Neuronal stem cell (in vitro differentiated cells): ENCODE data around the gene MAP2K7.
A peak's percentile ranks its signal among the peaks of the same experiment; 100 is the strongest.

Experiments
- DNase-seq: peaks from one replicate; pipeline ENCODE4 v3.0.0-alpha.2; 2013; ENCODE audit warnings: low spot score
- H2AFZ ChIP-seq: one replicate; pipeline ENCODE4 v1.6.1; 2013; ENCODE audit warnings: mild to moderate bottlenecking, low read length, inconsistent platforms
- H2AK5ac ChIP-seq: 2 replicates; pipeline ENCODE4 v1.6.1; 2013; ENCODE audit warnings: low read depth, mild to moderate bottlenecking, inconsistent platforms, low read length, moderate library complexity, mixed read lengths
- H2BK120ac ChIP-seq: 2 replicates; pipeline ENCODE4 v1.6.1; 2013; ENCODE audit warnings: low read depth, mild to moderate bottlenecking, inconsistent platforms, low read length, moderate library complexity, mixed read lengths
- H2BK12ac ChIP-seq: one replicate; pipeline ENCODE4 v1.6.1; 2013; ENCODE audit warnings: low read length, inconsistent platforms
- H2BK15ac ChIP-seq: 2 replicates; pipeline ENCODE4 v1.6.1; 2013; ENCODE audit warnings: mild to moderate bottlenecking, low read length, inconsistent platforms, mixed read lengths
- H2BK5ac ChIP-seq: one replicate; pipeline ENCODE4 v1.6.1; 2013; ENCODE audit warnings: inconsistent platforms, mild to moderate bottlenecking, low read length, moderate library complexity
- H3K14ac ChIP-seq: one replicate; pipeline ENCODE4 v1.6.1; 2013; ENCODE audit warnings: low read length, inconsistent platforms
- H3K18ac ChIP-seq: 2 replicates; pipeline ENCODE4 v1.6.1; 2013; ENCODE audit warnings: low read length, inconsistent platforms
- H3K23ac ChIP-seq: 2 replicates; pipeline ENCODE4 v1.6.1; 2013; ENCODE audit warnings: low read depth, mild to moderate bottlenecking, mixed read lengths, low read length, inconsistent platforms; ENCODE audit not compliant: poor library complexity
- H3K27ac ChIP-seq: replicated peaks from 3 replicates; pipeline ENCODE4 v1.5.1; 2013; ENCODE audit warnings: low read length, inconsistent platforms
- H3K27me3 ChIP-seq, 3 experiments: 2 replicates each; pipeline ENCODE4 v1.6.1; 2013; ENCODE audit warnings: low read length in 3 of 3, mild to moderate bottlenecking in 2 of 3, inconsistent platforms in 1 of 3, low read depth in 1 of 3, mixed read lengths in 1 of 3, moderate library complexity in 1 of 3; ENCODE audit not compliant: control insufficient read depth in 3 of 3, insufficient read depth in 3 of 3
- H3K36me3 ChIP-seq, 2 donors: replicated peaks in 1 of 2; 2 replicates each; pipeline ENCODE4 v1.6.1; 2013; ENCODE audit warnings: low read length in 2 of 2; ENCODE audit not compliant: control insufficient read depth in 2 of 2, insufficient read depth in 2 of 2
- H3K4ac ChIP-seq: 2 replicates; pipeline ENCODE4 v1.6.1; 2013; ENCODE audit warnings: inconsistent platforms, mild to moderate bottlenecking, low read length, moderate library complexity
- H3K4me1 ChIP-seq, 2 donors: 1 replicate in 1 of 2; 2 replicates in 1 of 2; pipeline ENCODE4 v1.6.1; 2013; ENCODE audit warnings: low read length in 2 of 2, low read depth in 1 of 2; ENCODE audit not compliant: control insufficient read depth in 2 of 2, insufficient read depth in 1 of 2
- H3K4me2 ChIP-seq: one replicate; pipeline ENCODE4 v1.6.1; 2013; ENCODE audit warnings: mild to moderate bottlenecking, low read length, inconsistent platforms; ENCODE audit not compliant: insufficient read depth, poor library complexity, severe bottlenecking
- H3K4me3 ChIP-seq, 2 donors: 2 replicates each; pipeline ENCODE4 v1.5.1; 2013; ENCODE audit warnings: low read length in 2 of 2, mild to moderate bottlenecking in 2 of 2, inconsistent platforms in 1 of 2, moderate library complexity in 1 of 2
- H3K79me1 ChIP-seq: one replicate; pipeline ENCODE4 v1.6.1; 2013; ENCODE audit warnings: low read depth, mild to moderate bottlenecking, inconsistent platforms, low read length, moderate library complexity
- H3K9ac ChIP-seq: one replicate; pipeline ENCODE4 v1.6.1; 2013; ENCODE audit warnings: mild to moderate bottlenecking, low read depth, low read length, inconsistent platforms; ENCODE audit not compliant: poor library complexity
- H3K9me3 ChIP-seq, 2 donors: replicated peaks in 1 of 2; 2 replicates each; pipeline versions ENCODE3 to v1.6.1; 2013; ENCODE audit warnings: low read length in 2 of 2, mild to moderate bottlenecking in 2 of 2, inconsistent platforms in 1 of 2, low read depth in 1 of 2, mixed read lengths in 1 of 2, moderate library complexity in 1 of 2; ENCODE audit not compliant: control insufficient read depth in 2 of 2, insufficient read depth in 1 of 2
- H4K8ac ChIP-seq: one replicate; pipeline ENCODE4 v1.6.1; 2013; ENCODE audit warnings: low read depth, mild to moderate bottlenecking, inconsistent platforms, low read length, moderate library complexity
- H4K91ac ChIP-seq: one replicate; pipeline ENCODE4 v1.6.1; 2013; ENCODE audit warnings: low read length, low read depth, mild to moderate bottlenecking, inconsistent platforms; ENCODE audit not compliant: poor library complexity
- WGBS, 2 donors: extraction: QIAGEN DNeasy Blood & Tissue Kit; methylation state at CpG; one replicate each; pipeline ENCODE4 v1.1.7; 2013; ENCODE audit warnings: missing lambda C conversion rate in 2 of 2, mixed read lengths in 1 of 2; ENCODE audit not compliant: insufficient read length in 2 of 2, insufficient replicate concordance in 1 of 2; ENCODE audit errors: extremely low coverage in 2 of 2; 5-methylcytosine and 5-hydroxymethylcytosine counted together

Gene MAP2K7

GRCh38 chr19:7864690-7865074 lies 39.0 kb upstream of the MAP2K7 start:
- Histone ChIP-seq H3K79me1 (peaks cover 2% of the 10 kb centered on the region), H3K4me2 (no peak overlapping the region), H3K4me3 (no peak overlapping the region), H4K8ac (no peak overlapping the region), H3K27me3 (peaks cover 0 to 45% (median 12%) of the 10 kb centered on the region in 3 experiments), H3K14ac (no peak overlapping the region), H3K4me1 (peaks cover 11 to 20% of the 10 kb centered on the region in 2 donors), H2AK5ac (peak overlapping the region; percentile 91), H3K36me3 (peaks cover 2 to 18% of the 10 kb centered on the region in 2 donors), H4K91ac (no peak overlapping the region), H3K4ac (no peak overlapping the region), H3K18ac (no peak overlapping the region), H3K9ac (peak overlapping the region; percentile 7), H3K23ac (no peak overlapping the region), H2BK15ac (no peak overlapping the region), H2BK120ac (no peak overlapping the region), H2BK12ac (no peak overlapping the region), H2BK5ac (no peak overlapping the region), H3K27ac (no peak overlapping the region), H3K9me3 (no peaks in the 10 kb centered on the region), H2AFZ (no peak overlapping the region)
- WGBS, 2 donors = no CpG with 5 or more reads among the region's 18 CpGs
- DNase-seq = no peak

- WGBS, 2 donors = no CpG with 5 or more reads among the region's 10 CpGs
- H3K9me3 ChIP-seq = no peaks in the 10 kb centered on the region
- DNase-seq = no peak
- H3K27me3 ChIP-seq = peaks cover 0 to 42% (median 12%) of the 10 kb centered on the region in 3 experiments
- peaks cover 11 to 22% of the 10 kb centered on the region in 2 donors for H3K4me1 ChIP-seq
- H3K9ac ChIP-seq = no peak overlapping the region
- no peak overlapping the region for H2BK12ac ChIP-seq
- no peak overlapping the region for H4K8ac ChIP-seq
- H3K79me1 ChIP-seq = peaks cover 2% of the 10 kb centered on the region
- H3K4ac ChIP-seq = no peak overlapping the region
- no peak overlapping the region for H2AK5ac ChIP-seq
- peaks cover 2 to 18% of the 10 kb centered on the region in 2 donors for H3K36me3 ChIP-seq
- no peak overlapping the region for H2BK15ac ChIP-seq
- H3K4me3 ChIP-seq = no peak overlapping the region
- H2BK5ac ChIP-seq = no peak overlapping the region
- no peak overlapping the region for H3K4me2 ChIP-seq
- no peak overlapping the region for H4K91ac ChIP-seq
- H3K18ac ChIP-seq = no peak overlapping the region
- H3K27ac ChIP-seq = no peak overlapping the region
- H2AFZ ChIP-seq = no peak overlapping the region
- no peak overlapping the region for H2BK120ac ChIP-seq
- no peak overlapping the region for H3K14ac ChIP-seq
- H3K23ac ChIP-seq = peak overlapping the region; percentile 10
Measured at GRCh38 chr19:7865262-7865911, 38.3 kb upstream of the MAP2K7 start.

GRCh38 chr19:7866399-7867091 lies 37.1 kb upstream of the MAP2K7 start:
- H2BK12ac ChIP-seq = no peak overlapping the region
- H4K91ac ChIP-seq = no peak overlapping the region
- H3K4ac ChIP-seq = no peak overlapping the region
- H3K4me2 ChIP-seq = no peak overlapping the region
- peaks cover 0 to 30% (median 7%) of the 10 kb centered on the region in 3 experiments for H3K27me3 ChIP-seq
- no peak overlapping the region for H2AFZ ChIP-seq
- H3K27ac ChIP-seq = no peak overlapping the region
- no peak overlapping the region for H2BK120ac ChIP-seq
- peaks cover 2% of the 10 kb centered on the region for H3K79me1 ChIP-seq
- peaks cover 2 to 18% of the 10 kb centered on the region in 2 donors for H3K36me3 ChIP-seq
- no peak overlapping the region for H3K14ac ChIP-seq
- DNase-seq = no peak
- H3K18ac ChIP-seq = peak overlapping the region; percentile 48
- peaks cover 18 to 29% of the 10 kb centered on the region in 2 donors for H3K4me1 ChIP-seq
- H3K23ac ChIP-seq = peak overlapping the region; percentile 16
- H3K9ac ChIP-seq = peak overlapping the region; percentile 87
- no peak overlapping the region for H2BK15ac ChIP-seq
- H3K9me3 ChIP-seq = no peaks in the 10 kb centered on the region
- peak overlapping the region in 1 of 2 donors; percentile 31 for H3K4me3 ChIP-seq
- peak overlapping the region; percentile 42 for H2AK5ac ChIP-seq
- H2BK5ac ChIP-seq = no peak overlapping the region
- no peak overlapping the region for H4K8ac ChIP-seq
- WGBS, 2 donors = no CpG with 5 or more reads among the region's 12 CpGs

GRCh38 chr19:7867092-7867844 lies 36.4 kb upstream of the MAP2K7 start:
- Histone ChIP-seq H3K9ac (no peak overlapping the region), H2BK15ac (no peak overlapping the region), H4K91ac (no peak overlapping the region), H3K18ac (no peak overlapping the region), H3K4ac (no peak overlapping the region), H3K27ac (no peak overlapping the region), H3K4me3 (peak overlapping the region in 1 of 2 donors; percentile 31), H4K8ac (no peak overlapping the region), H3K79me1 (no peaks in the 10 kb centered on the region), H3K36me3 (peaks cover 2 to 18% of the 10 kb centered on the region in 2 donors), H3K4me1 (peaks cover 21 to 27% of the 10 kb centered on the region in 2 donors), H2AFZ (no peak overlapping the region), H2BK12ac (no peak overlapping the region), H2AK5ac (peak overlapping the region; percentile 42), H2BK5ac (no peak overlapping the region), H3K9me3 (no peaks in the 10 kb centered on the region), H3K27me3 (peaks cover 0 to 23% (median 5%) of the 10 kb centered on the region in 3 experiments), H3K14ac (no peak overlapping the region), H3K23ac (no peak overlapping the region), H3K4me2 (no peak overlapping the region), H2BK120ac (no peak overlapping the region)
- no peak for DNase-seq
- WGBS, 2 donors = no CpG with 5 or more reads among the region's 9 CpGs
